ENCODE data around the gene POLE.

- TF ChIP-seq EP300 (IDR thresholded peaks at IDR 0.05; ENCODE audit: borderline replicate concordance) = no peak
- TF ChIP-seq TCF12 (IDR thresholded peaks at IDR 0.05; ENCODE audit: low read depth) = no peak
- TF ChIP-seq CEBPB (IDR thresholded peaks at IDR 0.05) = no peak
- TF ChIP-seq TAF1 (IDR thresholded peaks at IDR 0.05; ENCODE audit: low read depth) = no peak
- TF ChIP-seq YY1 (IDR thresholded peaks at IDR 0.05; ENCODE audit: low read depth) = no peak
- TF ChIP-seq, protein P1, sequence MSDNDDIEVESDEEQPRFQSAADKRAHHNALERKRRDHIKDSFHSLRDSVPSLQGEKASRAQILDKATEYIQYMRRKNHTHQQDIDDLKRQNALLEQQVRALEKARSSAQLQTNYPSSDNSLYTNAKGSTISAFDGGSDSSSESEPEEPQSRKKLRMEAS (IDR thresholded peaks at IDR 0.05) = no peak
- TF ChIP-seq ZBTB7A (IDR thresholded peaks at IDR 0.05; ENCODE audit: low read depth) = no peak
- TF ChIP-seq, protein P2, sequence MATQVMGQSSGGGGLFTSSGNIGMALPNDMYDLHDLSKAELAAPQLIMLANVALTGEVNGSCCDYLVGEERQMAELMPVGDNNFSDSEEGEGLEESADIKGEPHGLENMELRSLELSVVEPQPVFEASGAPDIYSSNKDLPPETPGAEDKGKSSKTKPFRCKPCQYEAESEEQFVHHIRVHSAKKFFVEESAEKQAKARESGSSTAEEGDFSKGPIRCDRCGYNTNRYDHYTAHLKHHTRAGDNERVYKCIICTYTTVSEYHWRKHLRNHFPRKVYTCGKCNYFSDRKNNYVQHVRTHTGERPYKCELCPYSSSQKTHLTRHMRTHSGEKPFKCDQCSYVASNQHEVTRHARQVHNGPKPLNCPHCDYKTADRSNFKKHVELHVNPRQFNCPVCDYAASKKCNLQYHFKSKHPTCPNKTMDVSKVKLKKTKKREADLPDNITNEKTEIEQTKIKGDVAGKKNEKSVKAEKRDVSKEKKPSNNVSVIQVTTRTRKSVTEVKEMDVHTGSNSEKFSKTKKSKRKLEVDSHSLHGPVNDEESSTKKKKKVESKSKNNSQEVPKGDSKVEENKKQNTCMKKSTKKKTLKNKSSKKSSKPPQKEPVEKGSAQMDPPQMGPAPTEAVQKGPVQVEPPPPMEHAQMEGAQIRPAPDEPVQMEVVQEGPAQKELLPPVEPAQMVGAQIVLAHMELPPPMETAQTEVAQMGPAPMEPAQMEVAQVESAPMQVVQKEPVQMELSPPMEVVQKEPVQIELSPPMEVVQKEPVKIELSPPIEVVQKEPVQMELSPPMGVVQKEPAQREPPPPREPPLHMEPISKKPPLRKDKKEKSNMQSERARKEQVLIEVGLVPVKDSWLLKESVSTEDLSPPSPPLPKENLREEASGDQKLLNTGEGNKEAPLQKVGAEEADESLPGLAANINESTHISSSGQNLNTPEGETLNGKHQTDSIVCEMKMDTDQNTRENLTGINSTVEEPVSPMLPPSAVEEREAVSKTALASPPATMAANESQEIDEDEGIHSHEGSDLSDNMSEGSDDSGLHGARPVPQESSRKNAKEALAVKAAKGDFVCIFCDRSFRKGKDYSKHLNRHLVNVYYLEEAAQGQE (IDR thresholded peaks at IDR 0.05; ENCODE audit: low read depth) = no peak
- no peak for TF ChIP-seq CREB1 (IDR thresholded peaks at IDR 0.05; ENCODE audit: low read depth)
Observed at GRCh38 chr12:132646850-132647249, 40.3 kb downstream of the POLE start.

Data from Ishikawa (cell line).